H1 (cell line): Measurements from ENCODE around the gene PHACTR1. TPM values are rescaled to one million over a fixed set of nuclear protein-coding genes. Genes with fewer than 3 reads are reported as not detected.

Experiments used
- CTCF ChIA-PET: fragments of 300-600 bp; sonication (Branson Sonifier 250); formaldehyde crosslinking; loops from one replicate; lab custom pipeline; 2021; ENCODE audit not compliant: partially characterized antibody; lab: Charles Lee
- POLR2A ChIA-PET: fragments of 300-600 bp; sonication (Branson Sonifier 250); formaldehyde crosslinking; loops from one replicate; lab custom pipeline; 2021; ENCODE audit warnings: inconsistent platforms; ENCODE audit not compliant: partially characterized antibody; lab: Charles Lee
- DNase-seq, 2 experiments: peaks; one replicate each; pipeline versions ENCODE4 v3.0.0 to v3.0.0-alpha.2; 2010 to 2022; ENCODE audit warnings: low spot score in 2 of 2, low read depth in 1 of 2, mixed read lengths in 1 of 2
- FAIRE-seq: peaks from 2 replicates; lab custom pipeline; 2011; peaks lifted over from hg19 to GRCh38; lab: Jason Lieb, UNC
- H2AFZ ChIP-seq: 2 replicates; pipeline ENCODE4 v1.8.1; 2012; ENCODE audit warnings: low read length, inconsistent platforms
- H2AK5ac ChIP-seq: 2 replicates; pipeline ENCODE4 v1.6.1; 2013; ENCODE audit warnings: low read depth, low read length
- H2BK120ac ChIP-seq: replicated peaks from 2 replicates; pipeline ENCODE3; 2013; ENCODE audit warnings: low read depth, low read length, inconsistent platforms
- H2BK12ac ChIP-seq: 2 replicates; pipeline ENCODE4 v1.6.1; 2013; ENCODE audit warnings: low read depth, low read length
- H2BK15ac ChIP-seq: 2 replicates; pipeline ENCODE4 v1.6.1; 2013; ENCODE audit warnings: low read length
- H2BK20ac ChIP-seq: 2 replicates; pipeline ENCODE4 v1.6.1; 2013; ENCODE audit warnings: low read length
- H2BK5ac ChIP-seq: 2 replicates; pipeline ENCODE4 v1.6.1; 2013; ENCODE audit warnings: low read depth, low read length
- H3K14ac ChIP-seq: 2 replicates; pipeline ENCODE4 v1.6.1; 2013; ENCODE audit warnings: inconsistent platforms; ENCODE audit not compliant: insufficient read length
- H3K18ac ChIP-seq: 2 replicates; pipeline ENCODE4 v1.6.1; 2013; ENCODE audit warnings: low read length; ENCODE audit errors: extremely low read depth
- H3K23ac ChIP-seq: 2 replicates; pipeline ENCODE4 v1.6.1; 2013; ENCODE audit warnings: inconsistent platforms; ENCODE audit not compliant: insufficient read length
- H3K23me2 ChIP-seq: 2 replicates; pipeline ENCODE4 v1.6.1; 2013; ENCODE audit warnings: low read depth, low read length
- H3K27ac ChIP-seq: 2 replicates; pipeline ENCODE4 v1.6.1; 2011; ENCODE audit warnings: low read depth, low read length, inconsistent platforms
- H3K27me3 ChIP-seq, 4 experiments: replicated peaks in 1 of 4; 1 replicate in 1 of 4; 2 replicates in 3 of 4; pipeline versions ENCODE4 v1.6.1 to v1.8.1; 2011 to 2013; ENCODE audit warnings: low read length in 3 of 4, mild to moderate bottlenecking in 3 of 4, inconsistent platforms in 2 of 4, mixed read lengths in 2 of 4, moderate library complexity in 1 of 4; ENCODE audit not compliant: control insufficient read depth in 3 of 4, insufficient read depth in 3 of 4; ENCODE audit errors: extremely low read depth in 1 of 4
- H3K36me3 ChIP-seq, 4 experiments: 2 replicates each; pipeline versions ENCODE4 v1.6.1 to v1.8.1; 2011 to 2013; ENCODE audit warnings: mild to moderate bottlenecking in 4 of 4, low read length in 3 of 4, moderate library complexity in 2 of 4, control low read depth in 1 of 4, inconsistent platforms in 1 of 4; ENCODE audit not compliant: insufficient read depth in 4 of 4, control insufficient read depth in 2 of 4
- H3K4ac ChIP-seq: replicated peaks from 2 replicates; pipeline ENCODE3; 2013; ENCODE audit warnings: low read length, low read depth, mixed read lengths, inconsistent platforms; ENCODE audit not compliant: insufficient read length
- H3K4me1 ChIP-seq, 4 experiments: replicated peaks in 1 of 4; 1 replicate in 1 of 4; 2 replicates in 3 of 4; pipeline versions ENCODE4 v1.6.1 to v1.8.1; 2011 to 2013; ENCODE audit warnings: low read length in 3 of 4, inconsistent platforms in 2 of 4, mixed read lengths in 1 of 4; ENCODE audit not compliant: insufficient read depth in 4 of 4, control insufficient read depth in 3 of 4
- H3K4me2 ChIP-seq, 2 experiments: 2 replicates each; pipeline versions ENCODE4 v1.6.1 to v1.8.1; 2011 to 2013; ENCODE audit warnings: low read depth in 2 of 2, low read length in 2 of 2, control low read depth in 1 of 2, inconsistent platforms in 1 of 2, mild to moderate bottlenecking in 1 of 2; ENCODE audit not compliant: insufficient read depth in 1 of 2
- H3K4me3 ChIP-seq, 4 experiments: fragments of 200-600, 300-600 bp in 1 of 4; sonication (generic), shearing (Covaris generic), sonication (Bioruptor Twin) in 1 of 4; 2 replicates each; pipeline versions ENCODE4 v1.5.1 to v1.8.1; 2011 to 2016; ENCODE audit warnings: low read length in 4 of 4, low read depth in 3 of 4, control low read depth in 2 of 4, inconsistent platforms in 2 of 4, mild to moderate bottlenecking in 2 of 4, mixed read lengths in 1 of 4, moderate library complexity in 1 of 4; ENCODE audit not compliant: insufficient read depth in 2 of 4; ENCODE audit errors: extremely low read depth in 1 of 4
- H3K56ac ChIP-seq: replicated peaks from 2 replicates; pipeline ENCODE3; 2013; ENCODE audit warnings: low read depth, mild to moderate bottlenecking, mixed read lengths, low read length, inconsistent platforms; ENCODE audit not compliant: insufficient read length
- H3K79me1 ChIP-seq: 2 replicates; pipeline ENCODE4 v1.6.1; 2013; ENCODE audit warnings: low read depth, low read length, control low read depth
- H3K79me2 ChIP-seq, 2 experiments: 2 replicates each; pipeline versions ENCODE4 v1.6.1 to v1.8.1; 2012 to 2013; ENCODE audit warnings: low read length in 2 of 2, mild to moderate bottlenecking in 2 of 2, inconsistent platforms in 1 of 2; ENCODE audit not compliant: insufficient read depth in 2 of 2, control insufficient read depth in 1 of 2
- H3K9ac ChIP-seq, 4 experiments: replicated peaks in 1 of 4; 1 replicate in 1 of 4; 2 replicates in 3 of 4; pipeline versions ENCODE4 v1.6.1 to v1.8.1; 2011 to 2013; ENCODE audit warnings: low read depth in 3 of 4, low read length in 3 of 4, control low read depth in 2 of 4, mild to moderate bottlenecking in 2 of 4, moderate library complexity in 2 of 4, inconsistent platforms in 1 of 4; ENCODE audit errors: extremely low read depth in 1 of 4
- H3K9me3 ChIP-seq, 2 experiments: 2 replicates each; pipeline versions ENCODE4 v1.6.1 to v1.8.1; 2012 to 2013; ENCODE audit warnings: mild to moderate bottlenecking in 2 of 2, moderate library complexity in 2 of 2, control low read depth in 1 of 2, inconsistent platforms in 1 of 2, low read depth in 1 of 2, low read length in 1 of 2, mixed read lengths in 1 of 2; ENCODE audit not compliant: insufficient read depth in 2 of 2
- H4K20me1 ChIP-seq, 2 experiments: replicated peaks in 1 of 2; 2 replicates each; pipeline versions ENCODE3 to v1.8.1; 2011 to 2013; ENCODE audit warnings: inconsistent platforms in 2 of 2, low read length in 2 of 2, mild to moderate bottlenecking in 1 of 2; ENCODE audit not compliant: insufficient read depth in 2 of 2, control insufficient read depth in 1 of 2
- H4K5ac ChIP-seq: 2 replicates; pipeline ENCODE4 v1.6.1; 2013; ENCODE audit warnings: low read length, low read depth, mixed read lengths, inconsistent platforms; ENCODE audit not compliant: insufficient read length
- H4K8ac ChIP-seq: 2 replicates; pipeline ENCODE4 v1.8.0; 2013; ENCODE audit warnings: mild to moderate bottlenecking, moderate library complexity, low read length, inconsistent platforms; ENCODE audit not compliant: insufficient read depth; ENCODE audit errors: extremely low read depth
- H4K91ac ChIP-seq: replicated peaks from 2 replicates; pipeline ENCODE3; 2013; ENCODE audit warnings: low read length, mixed read lengths, inconsistent platforms; ENCODE audit not compliant: insufficient read length
- ATF3 ChIP-seq: IDR thresholded peaks from 2 replicates; pipeline ENCODE4 v1.6.1; 2011; ENCODE audit warnings: low read depth, mild to moderate bottlenecking, low read length; ENCODE audit not compliant: insufficient read depth
- BACH1 ChIP-seq: IDR thresholded peaks from 2 replicates; pipeline ENCODE4 v1.6.1; 2012; ENCODE audit warnings: low read length, improper control_type of control experiment
- NANOG ChIP-seq: IDR thresholded peaks from 2 replicates; pipeline ENCODE4 v1.6.1; 2011; ENCODE audit warnings: low read length, low read depth, mild to moderate bottlenecking, inconsistent platforms; ENCODE audit not compliant: insufficient read depth, poor library complexity, severe bottlenecking
- PHF8 ChIP-seq: fragments of 200-600 bp; sonication (generic); conservative IDR thresholded peaks from 2 replicates; pipeline ENCODE4 v1.7.1; 2012; ENCODE audit warnings: low read depth, mild to moderate bottlenecking, inconsistent platforms, low read length, moderate library complexity
- RFX5 ChIP-seq: IDR thresholded peaks from 2 replicates; pipeline ENCODE4 v1.6.1; 2011; ENCODE audit warnings: low read depth, low read length, improper control_type of control experiment, borderline replicate concordance
- RNF2 ChIP-seq: fragments of 200-900, 300-1000 bp; sonication (generic); IDR thresholded peaks from 2 replicates; pipeline ENCODE4 v1.7.1; 2016; ENCODE audit warnings: borderline replicate concordance, low read depth, mild to moderate bottlenecking, antibody characterized with exemption, low read length; ENCODE audit not compliant: poor library complexity, severe bottlenecking; ENCODE audit errors: missing control alignments
- WGBS, 2 experiments: shearing (Covaris generic) in 1 of 2; methylation state at CpG; one replicate each; pipeline versions ENCODE4 v1.1.6 to v1.1.7; 2013 to 2015; ENCODE audit warnings: low lambda C conversion rate in 2 of 2, mixed read lengths in 2 of 2, inconsistent platforms in 1 of 2, low coverage in 1 of 2, missing lambda C conversion rate in 1 of 2; ENCODE audit not compliant: insufficient replicate concordance in 2 of 2, insufficient coverage in 1 of 2, insufficient read length in 1 of 2; ENCODE audit errors: extremely low coverage in 1 of 2, missing lambda C conversion rate in 1 of 2; 5-methylcytosine and 5-hydroxymethylcytosine counted together
- polyA plus RNA-seq, 7 experiments: library from polyadenylated mRNA; depleted of rRNA in 3 of 7; stranded (reverse) in 5 of 7; unstranded in 2 of 7; fragments of >200 nt in 5 of 7; fragments of 200-250 nt in 2 of 7; gene quantifications; 1 replicate in 5 of 7; 2 replicates in 1 of 7; 4 replicates in 1 of 7; pipeline versions ENCODE4 v1.2.1 to v1.2.3, GENCODE V29; 2011 to 2013; ENCODE audit warnings: missing spikeins in 2 of 7, mixed read lengths in 2 of 7
- total RNA-seq: library from RNA; stranded (reverse); fragmentation: NEBNext Ultra II Directional; extraction: Animal tissue kit (Norgen Biotek cat#: 25700); gene quantifications from 2 replicates; pipeline ENCODE4 v1.2.1, GENCODE V29; 2021

The PHACTR1 gene
- total and polyA plus RNA-seq, 2 of the 8 experiments (the other 6 are each of a cell fraction or from before 2014, with no cell fraction given): 3.9 to 17.1 TPM

DNA sequence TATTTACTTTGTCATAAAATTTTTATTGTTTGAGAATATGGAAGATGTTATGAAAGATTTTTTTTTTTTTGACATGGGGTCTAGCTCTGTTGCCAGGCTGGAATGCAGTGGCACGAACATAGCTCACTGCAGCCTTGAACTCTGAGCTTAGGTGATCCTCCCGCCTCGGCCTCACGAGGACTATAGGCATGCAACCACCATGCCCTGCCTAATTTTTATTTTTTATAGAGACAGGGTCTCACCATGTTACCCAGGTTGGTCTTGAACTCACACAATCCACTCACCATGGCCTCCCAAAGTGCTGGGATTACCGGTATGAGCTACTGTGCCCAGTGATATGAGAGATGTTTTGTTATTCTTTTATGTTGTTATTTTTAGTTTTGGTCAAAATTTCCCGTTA is 316.0 kb downstream of the PHACTR1 start:
- DNase-seq (no peak), FAIRE-seq (no peak)
- no peak overlapping the region for H3K14ac ChIP-seq
- no peak overlapping the region for H3K4me2 ChIP-seq
- no peak overlapping the region for H3K18ac ChIP-seq
- POLR2A ChIA-PET: no interaction called here
- no peaks in the 10 kb centered on the region for H3K27me3 ChIP-seq
- no peak overlapping the region for H3K4ac ChIP-seq
- H3K79me1 ChIP-seq: 0 out of 2 replicates have a peak, but pooled peaks cover 2% of the 10 kb centered on the region
- H3K23ac ChIP-seq: no peak overlapping the region
- 86% methylated on average over 6 of the region's 6 CpGs; no CpG with 5 or more reads in 1 of the 2 experiments for WGBS, 2 experiments
- no peak overlapping the region for H4K8ac ChIP-seq
- H2AFZ ChIP-seq: no peak overlapping the region
- H3K36me3 ChIP-seq: no peaks in the 10 kb centered on the region
- no peak overlapping the region for H3K4me3 ChIP-seq
- no peak overlapping the region for H2BK5ac ChIP-seq
- H3K9me3 ChIP-seq: no peaks in the 10 kb centered on the region
- H4K20me1 ChIP-seq: no peaks in the 10 kb centered on the region
- no peaks in the 10 kb centered on the region for H3K4me1 ChIP-seq
- H4K91ac ChIP-seq: no peak overlapping the region
- CTCF ChIA-PET: interaction anchor here (0.7 to 1.6 kb wide), 5 partner anchors 8 to 121 kb away, joined by 3 to 5 read pairs (median 3); no protein-coding TSS in a partner anchor
- no peak overlapping the region for H2BK20ac ChIP-seq
- H2BK15ac ChIP-seq: no peak overlapping the region
- no peak overlapping the region for H4K5ac ChIP-seq
- H3K27ac ChIP-seq: no peak overlapping the region
- no peak overlapping the region for H3K56ac ChIP-seq
- no peak overlapping the region for H2BK120ac ChIP-seq
- H3K23me2 ChIP-seq: no peaks in the 10 kb centered on the region
- H3K9ac ChIP-seq: no peak overlapping the region
- H2BK12ac ChIP-seq: no peak overlapping the region; the same call in 1 of the 2 replicates
- no peaks in the 10 kb centered on the region for H3K79me2 ChIP-seq
- no peak overlapping the region for H2AK5ac ChIP-seq
- no peak for TF ChIP-seq PHF8
- TF ChIP-seq BACH1: no peak
- no peak for TF ChIP-seq NANOG
- TF ChIP-seq RFX5: no peak
- no peak for TF ChIP-seq ATF3
- no peak for TF ChIP-seq RNF2
